PC-3 (cell line): Measurements from ENCODE around the gene MEG3. TPM values are rescaled to one million over a fixed set of nuclear protein-coding genes. Genes with fewer than 3 reads are reported as not detected.

Experiments used
- ATAC-seq: fragments of 200-7000 bp; cut with Tn5 transposase; 2 replicates; pipeline ENCODE4 v1.9.1; 2020; ENCODE audit warnings: mild to moderate bottlenecking, moderate library complexity
- BruUV-seq: library from RNA; stranded (reverse); fragments of 400-500 nt; replicated peaks from 2 replicates; lab custom pipeline; 2021; lab: Mats Ljungman, UMichigan
- CTCF ChIA-PET: fragments of 300-600 bp; sonication (Branson Sonifier 250); formaldehyde crosslinking; loops from one replicate; lab custom pipeline; 2022; ENCODE audit warnings: antibody characterized with exemption; lab: Charles Lee
- POLR2A ChIA-PET: fragments of 300-600 bp; sonication (Branson Sonifier 250); formaldehyde crosslinking; loops from one replicate; lab custom pipeline; 2022; ENCODE audit warnings: antibody characterized with exemption; ENCODE audit not compliant: unreplicated experiment; lab: Charles Lee
- DNase-seq: peaks from one replicate; pipeline ENCODE4 v3.0.0-alpha.2; 2015
- H2AFZ ChIP-seq: fragments of 300-600 bp; sonication (generic); 2 replicates; pipeline ENCODE4 v1.6.0; 2016; ENCODE audit warnings: antibody characterized with exemption, low read length
- H3F3A ChIP-seq: fragments of 300-600 bp; sonication (generic); one replicate; pipeline ENCODE4 v1.6.0; 2017; ENCODE audit warnings: antibody characterized with exemption, low read length, control low read depth, mild to moderate bottlenecking; ENCODE audit not compliant: unreplicated experiment
- H3K27ac ChIP-seq: fragments of 300-600 bp; sonication (generic); 2 replicates; pipeline ENCODE4 v1.5.1; 2016; ENCODE audit warnings: mild to moderate bottlenecking, low read length
- H3K27me3 ChIP-seq: fragments of 300-600 bp; sonication (generic); 2 replicates; pipeline ENCODE4 v1.6.1; 2016; ENCODE audit warnings: low read length, mixed read lengths
- H3K36me3 ChIP-seq: fragments of 300-600 bp; sonication (generic); 2 replicates; pipeline ENCODE4 v1.6.1; 2016; ENCODE audit warnings: low read depth, mixed run types, low read length, mixed read lengths
- H3K4me1 ChIP-seq: fragments of 300-600 bp; sonication (generic); 2 replicates; pipeline ENCODE4 v1.5.1; 2016; ENCODE audit warnings: low read length; ENCODE audit not compliant: insufficient read depth
- H3K4me2 ChIP-seq: fragments of 300-600 bp; sonication (generic); 2 replicates; pipeline ENCODE4 v1.6.0; 2016; ENCODE audit warnings: low read length
- H3K4me3 ChIP-seq: fragments of 300-600 bp; sonication (generic); 2 replicates; pipeline ENCODE4 v1.5.1; 2016; ENCODE audit warnings: mild to moderate bottlenecking, low read length, mixed read lengths
- H3K79me2 ChIP-seq: fragments of 300-600 bp; sonication (generic); 2 replicates; pipeline ENCODE4 v1.6.1; 2017; ENCODE audit warnings: low read length, mixed read lengths
- H3K9ac ChIP-seq: fragments of 300-600 bp; sonication (generic); 2 replicates; pipeline ENCODE4 v1.6.0; 2016; ENCODE audit warnings: mild to moderate bottlenecking, low read length
- H3K9me2 ChIP-seq: fragments of 300-600 bp; sonication (generic); replicated peaks from 2 replicates; pipeline ENCODE4 v1.6.1; 2016; ENCODE audit warnings: mixed run types, low read length, mixed read lengths
- H3K9me3 ChIP-seq: fragments of 300-600 bp; sonication (generic); 2 replicates; pipeline ENCODE4 v1.6.1; 2016; ENCODE audit warnings: low read length, mixed read lengths
- H4K20me1 ChIP-seq: fragments of 300-600 bp; sonication (generic); 2 replicates; pipeline ENCODE4 v1.6.1; 2016; ENCODE audit warnings: low read length, mixed read lengths
- EZH2 ChIP-seq: fragments of 300-600 bp; sonication (generic); IDR thresholded peaks from one replicate; pipeline ENCODE4 v1.6.1; 2017; ENCODE audit warnings: antibody characterized with exemption, mild to moderate bottlenecking, low read length; ENCODE audit not compliant: unreplicated experiment
- EZH2phosphoT487 ChIP-seq: fragments of 300-600 bp; sonication (generic); IDR thresholded peaks from 2 replicates; pipeline ENCODE4 v1.6.1; 2018; ENCODE audit warnings: mild to moderate bottlenecking, antibody characterized with exemption, low read length, borderline replicate concordance
- intact Hi-C: fragments of 100-400 bp; cut with micrococcal nuclease; formaldehyde crosslinking; loops from 2 replicates; pipeline ENCODE4 v1.9.0; 2023
- total RNA-seq: library from RNA; depleted of rRNA; stranded (reverse); fragments of >200 nt; gene quantifications from 2 replicates; pipeline ENCODE4 v1.2.3, GENCODE V29; 2014
- TF ChIP-seq, protein P1 (sequence below): fragments of 300-600 bp; sonication (generic); conservative IDR thresholded peaks from 2 replicates; pipeline ENCODE4 v1.5.1; 2017; ENCODE audit warnings: antibody characterized with exemption, low read depth, mild to moderate bottlenecking, low read length

Gene MEG3
- total RNA-seq, 1 experiment from 2014 or later = not detected

DNA sequence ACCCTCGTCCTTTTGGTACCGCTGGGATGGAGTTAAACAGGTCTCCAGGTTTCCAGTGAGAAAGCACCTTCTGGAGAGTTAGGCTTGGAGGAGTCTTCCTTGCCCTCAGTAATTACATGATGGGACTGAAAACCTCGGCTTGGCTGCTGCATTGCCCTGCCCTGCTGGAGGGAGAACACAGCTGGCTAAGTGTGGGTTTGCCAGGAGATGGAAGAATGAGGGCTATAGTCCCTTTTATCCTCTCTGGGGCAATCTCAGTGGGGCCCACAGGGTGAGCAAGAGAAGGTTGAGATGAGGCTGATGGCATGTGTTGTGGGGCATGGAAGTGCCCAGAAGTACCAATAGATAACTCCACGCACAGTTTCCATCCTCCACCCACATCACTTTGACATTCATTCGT is 23.2 kb upstream of the MEG3 start:
- Histone ChIP-seq H3K4me3 (no peak overlapping the region), H3K79me2 (no peaks in the 10 kb centered on the region), H3F3A (no peaks in the 10 kb centered on the region), H3K4me2 (no peak overlapping the region), H3K36me3 (no peaks in the 10 kb centered on the region), H3K9ac (no peak overlapping the region), H3K9me3 (no peaks in the 10 kb centered on the region), H3K9me2 (no peaks in the 10 kb centered on the region), H3K27ac (no peak overlapping the region), H2AFZ (no peak overlapping the region), H3K4me1 (no peaks in the 10 kb centered on the region), H3K27me3 (peaks cover 45% of the 10 kb centered on the region; the same call in 1 of the 2 replicates), H4K20me1 (no peaks in the 10 kb centered on the region)
- ATAC-seq (no peak), DNase-seq (no peak)
- POLR2A ChIA-PET = no interaction called here
- CTCF ChIA-PET = no interaction called here
- no peak for TF ChIP-seq EZH2
- TF ChIP-seq, protein P1, sequence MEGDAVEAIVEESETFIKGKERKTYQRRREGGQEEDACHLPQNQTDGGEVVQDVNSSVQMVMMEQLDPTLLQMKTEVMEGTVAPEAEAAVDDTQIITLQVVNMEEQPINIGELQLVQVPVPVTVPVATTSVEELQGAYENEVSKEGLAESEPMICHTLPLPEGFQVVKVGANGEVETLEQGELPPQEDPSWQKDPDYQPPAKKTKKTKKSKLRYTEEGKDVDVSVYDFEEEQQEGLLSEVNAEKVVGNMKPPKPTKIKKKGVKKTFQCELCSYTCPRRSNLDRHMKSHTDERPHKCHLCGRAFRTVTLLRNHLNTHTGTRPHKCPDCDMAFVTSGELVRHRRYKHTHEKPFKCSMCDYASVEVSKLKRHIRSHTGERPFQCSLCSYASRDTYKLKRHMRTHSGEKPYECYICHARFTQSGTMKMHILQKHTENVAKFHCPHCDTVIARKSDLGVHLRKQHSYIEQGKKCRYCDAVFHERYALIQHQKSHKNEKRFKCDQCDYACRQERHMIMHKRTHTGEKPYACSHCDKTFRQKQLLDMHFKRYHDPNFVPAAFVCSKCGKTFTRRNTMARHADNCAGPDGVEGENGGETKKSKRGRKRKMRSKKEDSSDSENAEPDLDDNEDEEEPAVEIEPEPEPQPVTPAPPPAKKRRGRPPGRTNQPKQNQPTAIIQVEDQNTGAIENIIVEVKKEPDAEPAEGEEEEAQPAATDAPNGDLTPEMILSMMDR = no peak
- TF ChIP-seq EZH2phosphoT487 = no peak
- no TSS peak for BruUV-seq
- intact Hi-C loops = no loop called here

DNA sequence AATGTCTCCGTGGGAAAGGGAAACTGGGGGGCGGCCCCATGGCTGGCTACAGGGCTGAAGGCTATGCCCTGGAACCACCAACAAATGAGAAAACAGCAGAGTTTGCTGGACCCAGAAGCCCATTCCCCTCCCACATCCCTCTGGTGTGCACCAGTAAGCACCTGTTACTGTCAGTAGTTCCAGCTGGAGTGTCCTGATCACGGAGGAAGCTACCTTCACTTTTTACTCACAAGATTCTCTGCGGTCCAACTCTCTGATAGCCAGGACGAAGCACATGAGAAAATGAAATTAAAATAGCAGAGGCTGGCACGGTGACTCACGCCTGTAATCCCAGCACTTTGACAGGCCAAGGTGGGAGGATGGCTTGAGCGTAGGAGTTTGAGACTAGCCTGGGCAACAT is 22.7 kb upstream of the MEG3 start:
- Histone ChIP-seq H3K27me3 (peaks cover 45% of the 10 kb centered on the region; the same call in 1 of the 2 replicates), H3K4me1 (no peaks in the 10 kb centered on the region), H3K27ac (no peak overlapping the region), H3K36me3 (no peaks in the 10 kb centered on the region), H3K4me3 (no peak overlapping the region), H3K9ac (no peak overlapping the region), H2AFZ (no peak overlapping the region), H4K20me1 (no peaks in the 10 kb centered on the region), H3F3A (no peaks in the 10 kb centered on the region), H3K9me2 (no peaks in the 10 kb centered on the region), H3K9me3 (no peaks in the 10 kb centered on the region), H3K4me2 (no peak overlapping the region), H3K79me2 (no peaks in the 10 kb centered on the region)
- intact Hi-C loops = no loop called here
- TF ChIP-seq, protein P1 = no peak
- no peak for TF ChIP-seq EZH2
- no peak for TF ChIP-seq EZH2phosphoT487
- POLR2A ChIA-PET = no interaction called here
- DNase-seq (no peak), ATAC-seq (no peak)
- CTCF ChIA-PET = no interaction called here
- BruUV-seq = no TSS peak

DNA sequence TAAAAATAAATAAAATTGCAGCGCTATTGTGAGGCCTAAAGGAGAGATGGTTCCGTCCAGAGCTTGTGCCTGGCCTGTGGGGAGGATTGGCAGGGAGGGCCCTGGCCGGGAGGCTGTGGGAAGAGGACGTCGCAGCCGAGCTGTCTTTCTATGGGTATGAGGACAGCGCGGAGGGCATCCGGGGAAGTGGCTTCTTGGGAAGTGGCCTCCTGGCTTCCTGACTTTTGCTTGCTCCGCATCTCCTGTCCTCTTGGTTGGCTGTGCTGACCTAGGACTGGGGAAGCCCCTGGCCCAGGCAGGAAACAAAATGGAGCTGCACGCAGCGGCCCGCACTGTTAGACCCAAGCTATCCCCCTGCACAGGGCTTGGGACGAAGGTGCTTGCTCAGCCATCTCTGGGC is 22.2 kb upstream of the MEG3 start:
- DNase-seq = no peak

More for the DNA sequence above, 22.2 kb upstream of the MEG3 start:
- Histone ChIP-seq H3K27ac (no peak overlapping the region), H3K27me3 (peaks cover 45% of the 10 kb centered on the region; the same call in 1 of the 2 replicates), H3K4me3 (no peak overlapping the region), H3K9me3 (no peaks in the 10 kb centered on the region), H3K9me2 (no peaks in the 10 kb centered on the region), H2AFZ (no peak overlapping the region), H3K79me2 (no peaks in the 10 kb centered on the region), H3K36me3 (no peaks in the 10 kb centered on the region), H3K9ac (no peak overlapping the region), H4K20me1 (no peaks in the 10 kb centered on the region), H3K4me2 (no peak overlapping the region), H3K4me1 (no peaks in the 10 kb centered on the region), H3F3A (no peaks in the 10 kb centered on the region)
- BruUV-seq = no TSS peak
- CTCF ChIA-PET = no interaction called here
- TF ChIP-seq, protein P1 = no peak
- intact Hi-C loops = no loop called here
- ATAC-seq = no peak
- POLR2A ChIA-PET = no interaction called here
